Parathyroid adenoma (tissue), 2 donors: ENCODE measurements around the gene GCK.

ENCODE experiments used
- H2AFZ ChIP-seq: fragments of 300-600 bp; sonication (generic); one replicate; pipeline ENCODE4 v1.7.0; 2017; ENCODE audit warnings: antibody characterized with exemption, mild to moderate bottlenecking
- H3K27ac ChIP-seq: fragments of 300-600 bp; sonication (generic); one replicate; pipeline ENCODE4 v1.7.0; 2017
- H3K27me3 ChIP-seq: fragments of 300-600 bp; sonication (generic); one replicate; pipeline ENCODE4 v1.7.0; 2017; ENCODE audit warnings: low read length; ENCODE audit not compliant: control insufficient read depth, insufficient read depth
- H3K36me3 ChIP-seq: fragments of 300-600 bp; sonication (generic); one replicate; pipeline ENCODE4 v1.7.0; 2017; ENCODE audit warnings: low read length; ENCODE audit not compliant: control insufficient read depth, insufficient read depth
- H3K4me1 ChIP-seq: fragments of 300-600 bp; sonication (generic); one replicate; pipeline ENCODE4 v1.7.0; 2017; ENCODE audit warnings: control low read depth
- H3K4me2 ChIP-seq: fragments of 300-600 bp; sonication (generic); one replicate; pipeline ENCODE4 v1.7.0; 2017; ENCODE audit warnings: low read length
- H3K4me3 ChIP-seq: fragments of 300-600 bp; sonication (generic); one replicate; pipeline ENCODE4 v1.7.0; 2017; ENCODE audit warnings: low read depth, low read length
- H3K79me2 ChIP-seq: fragments of 300-600 bp; sonication (generic); one replicate; pipeline ENCODE4 v1.7.0; 2017; ENCODE audit warnings: control low read depth
- H3K9ac ChIP-seq: fragments of 300-600 bp; sonication (generic); one replicate; pipeline ENCODE4 v1.7.0; 2017; ENCODE audit warnings: mild to moderate bottlenecking
- H3K9me3 ChIP-seq: fragments of 300-600 bp; sonication (generic); one replicate; pipeline ENCODE4 v1.7.0; 2017; ENCODE audit warnings: low read length; ENCODE audit not compliant: control insufficient read depth
- TF ChIP-seq, protein P1 (sequence below): fragments of 300-600 bp; sonication (generic); IDR thresholded peaks from one replicate; pipeline ENCODE4 v1.7.0; 2017; ENCODE audit warnings: antibody characterized with exemption, mild to moderate bottlenecking
- donor health status: primary hyperparathyroidism.

GCK gene

DNA sequence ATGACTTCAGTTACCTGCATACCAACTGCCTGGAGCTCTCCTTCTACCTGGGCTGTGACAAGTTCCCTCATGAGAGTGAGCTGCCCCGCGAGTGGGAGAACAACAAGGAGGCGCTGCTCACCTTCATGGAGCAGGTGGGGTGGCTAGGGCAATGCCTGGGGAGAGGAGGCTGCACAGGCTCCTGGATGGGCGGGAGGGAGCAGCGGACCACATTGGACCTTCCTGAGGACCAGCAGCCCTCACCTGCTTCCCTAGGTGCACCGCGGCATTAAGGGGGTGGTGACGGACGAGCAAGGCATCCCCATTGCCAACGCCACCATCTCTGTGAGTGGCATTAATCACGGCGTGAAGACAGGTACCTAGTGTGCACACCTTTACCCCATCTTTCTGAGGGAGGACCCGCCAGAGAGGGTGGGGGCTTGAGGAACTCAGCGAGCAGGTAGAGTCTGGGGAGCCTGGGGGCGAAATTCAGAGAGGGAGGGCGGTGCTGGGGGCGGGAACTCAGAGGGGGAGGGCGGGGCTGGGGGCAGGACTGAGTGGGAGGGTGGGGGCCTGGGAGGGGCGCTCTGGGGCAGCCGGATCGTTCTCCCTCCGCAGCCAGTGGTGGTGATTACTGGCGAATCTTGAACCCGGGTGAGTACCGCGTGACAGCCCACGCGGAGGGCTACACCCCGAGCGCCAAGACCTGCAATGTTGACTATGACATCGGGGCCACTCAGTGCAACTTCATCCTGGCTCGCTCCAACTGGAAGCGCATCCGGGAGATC, 76.1 kb downstream of the GCK start:
- Histone ChIP-seq H3K9ac (no peak overlapping the region), H3K9me3 (no peaks in the 10 kb centered on the region), H3K36me3 (no peaks in the 10 kb centered on the region), H2AFZ (no peak overlapping the region), H3K79me2 (no peaks in the 10 kb centered on the region), H3K4me3 (no peak overlapping the region), H3K27ac (no peak overlapping the region), H3K4me1 (no peaks in the 10 kb centered on the region), H3K4me2 (no peak overlapping the region), H3K27me3 (no peaks in the 10 kb centered on the region)
- TF ChIP-seq, protein P1, sequence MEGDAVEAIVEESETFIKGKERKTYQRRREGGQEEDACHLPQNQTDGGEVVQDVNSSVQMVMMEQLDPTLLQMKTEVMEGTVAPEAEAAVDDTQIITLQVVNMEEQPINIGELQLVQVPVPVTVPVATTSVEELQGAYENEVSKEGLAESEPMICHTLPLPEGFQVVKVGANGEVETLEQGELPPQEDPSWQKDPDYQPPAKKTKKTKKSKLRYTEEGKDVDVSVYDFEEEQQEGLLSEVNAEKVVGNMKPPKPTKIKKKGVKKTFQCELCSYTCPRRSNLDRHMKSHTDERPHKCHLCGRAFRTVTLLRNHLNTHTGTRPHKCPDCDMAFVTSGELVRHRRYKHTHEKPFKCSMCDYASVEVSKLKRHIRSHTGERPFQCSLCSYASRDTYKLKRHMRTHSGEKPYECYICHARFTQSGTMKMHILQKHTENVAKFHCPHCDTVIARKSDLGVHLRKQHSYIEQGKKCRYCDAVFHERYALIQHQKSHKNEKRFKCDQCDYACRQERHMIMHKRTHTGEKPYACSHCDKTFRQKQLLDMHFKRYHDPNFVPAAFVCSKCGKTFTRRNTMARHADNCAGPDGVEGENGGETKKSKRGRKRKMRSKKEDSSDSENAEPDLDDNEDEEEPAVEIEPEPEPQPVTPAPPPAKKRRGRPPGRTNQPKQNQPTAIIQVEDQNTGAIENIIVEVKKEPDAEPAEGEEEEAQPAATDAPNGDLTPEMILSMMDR = no peak

GRCh38 chr7:44112231-44112996, 76.8 kb downstream of the GCK start:
- Histone ChIP-seq H3K9ac (no peak overlapping the region), H2AFZ (no peak overlapping the region), H3K36me3 (no peaks in the 10 kb centered on the region), H3K4me1 (no peaks in the 10 kb centered on the region), H3K79me2 (no peaks in the 10 kb centered on the region), H3K4me2 (no peak overlapping the region), H3K27ac (no peak overlapping the region), H3K4me3 (no peak overlapping the region), H3K27me3 (no peaks in the 10 kb centered on the region), H3K9me3 (no peaks in the 10 kb centered on the region)
- TF ChIP-seq, protein P1 = no peak

DNA sequence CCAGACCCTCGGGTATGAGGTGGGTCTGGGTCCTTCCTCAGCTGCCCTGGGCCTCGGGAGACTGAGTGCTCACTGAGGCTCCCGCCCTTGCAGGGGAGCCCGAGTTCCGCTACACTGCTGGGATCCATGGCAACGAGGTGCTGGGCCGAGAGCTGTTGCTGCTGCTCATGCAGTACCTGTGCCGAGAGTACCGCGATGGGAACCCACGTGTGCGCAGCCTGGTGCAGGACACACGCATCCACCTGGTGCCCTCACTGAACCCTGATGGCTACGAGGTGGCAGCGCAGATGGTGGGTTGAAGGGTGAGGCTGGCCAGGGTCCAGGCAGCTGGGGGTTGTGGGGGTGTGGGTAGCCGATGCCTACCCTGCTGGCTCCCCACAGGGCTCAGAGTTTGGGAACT, 77.5 kb downstream of the GCK start:
- Histone ChIP-seq H3K27ac (no peak overlapping the region), H3K4me2 (no peak overlapping the region), H3K9ac (no peak overlapping the region), H3K4me1 (no peaks in the 10 kb centered on the region), H2AFZ (no peak overlapping the region), H3K36me3 (no peaks in the 10 kb centered on the region), H3K79me2 (no peaks in the 10 kb centered on the region), H3K4me3 (no peak overlapping the region), H3K27me3 (no peaks in the 10 kb centered on the region), H3K9me3 (no peaks in the 10 kb centered on the region)
- TF ChIP-seq, protein P1 = no peak

GRCh38 chr7:44110719-44111635, 78.3 kb downstream of the GCK start:
- TF ChIP-seq, protein P1 = no peak
- Histone ChIP-seq H3K4me1 (no peaks in the 10 kb centered on the region), H3K36me3 (no peaks in the 10 kb centered on the region), H3K27me3 (no peaks in the 10 kb centered on the region), H3K4me3 (no peak overlapping the region), H3K27ac (no peak overlapping the region), H3K9me3 (no peaks in the 10 kb centered on the region), H3K79me2 (no peaks in the 10 kb centered on the region), H3K9ac (no peak overlapping the region), H2AFZ (no peak overlapping the region), H3K4me2 (no peak overlapping the region)
